Naive thymus-derived CD4-positive, alpha-beta T cell (primary cell): Measurements from ENCODE around the gene GLI3. TPM values are rescaled to one million over a fixed set of nuclear protein-coding genes. Genes with fewer than 3 reads are reported as not detected.

Experiments used
- ATAC-seq: fragments of 150-1000 bp; cut with Tn5 transposase; 2 replicates; pipeline ENCODE4 v1.10.0; 2021; ENCODE audit warnings: mild to moderate bottlenecking, moderate library complexity
- CTCF ChIA-PET: fragments of 350-600 bp; sonication (Branson Sonifier 250); formaldehyde crosslinking; loops from one replicate; lab custom pipeline; 2021; ENCODE audit warnings: antibody characterized with exemption; lab: Charles Lee
- POLR2A ChIA-PET: fragments of 350-600 bp; sonication (Branson Sonifier 250); formaldehyde crosslinking; loops from one replicate; lab custom pipeline; 2021; ENCODE audit warnings: antibody characterized with exemption, inconsistent platforms; lab: Charles Lee
- DNase-seq, 9 donors: peaks; one replicate each; pipeline versions ENCODE4 v3.0.0 to v3.0.0-alpha.2; 2020 to 2022; ENCODE audit warnings: mixed read lengths in 1 of 9
- H3K27ac ChIP-seq: one replicate; pipeline ENCODE4 v1.7.0; 2013; ENCODE audit warnings: mild to moderate bottlenecking, low read depth, low read length, moderate library complexity
- H3K27me3 ChIP-seq, 2 donors: one replicate each; pipeline ENCODE4 v1.7.0; 2013; ENCODE audit warnings: low read length in 2 of 2, mild to moderate bottlenecking in 2 of 2, moderate library complexity in 2 of 2; ENCODE audit not compliant: control insufficient read depth in 2 of 2, insufficient read depth in 2 of 2
- H3K36me3 ChIP-seq, 3 experiments: 1 replicate in 2 of 3; 2 replicates in 1 of 3; pipeline ENCODE4 v1.7.0; 2013; ENCODE audit warnings: low read length in 3 of 3, mild to moderate bottlenecking in 3 of 3, moderate library complexity in 1 of 3; ENCODE audit not compliant: insufficient read depth in 3 of 3, control insufficient read depth in 2 of 3
- H3K4me1 ChIP-seq, 2 donors: one replicate each; pipeline ENCODE4 v1.7.0; 2013; ENCODE audit warnings: low read length in 2 of 2, mild to moderate bottlenecking in 2 of 2, moderate library complexity in 1 of 2; ENCODE audit not compliant: control insufficient read depth in 2 of 2, insufficient read depth in 2 of 2
- H3K4me3 ChIP-seq: 2 replicates; pipeline ENCODE4 v1.7.0; 2013; ENCODE audit warnings: mild to moderate bottlenecking, low read length
- H3K9me3 ChIP-seq, 3 experiments: 1 replicate in 2 of 3; 2 replicates in 1 of 3; pipeline ENCODE4 v1.7.0; 2013; ENCODE audit warnings: low read length in 3 of 3; ENCODE audit not compliant: control insufficient read depth in 2 of 3
- H3K27ac Mint-ChIP-seq, 9 donors: one replicate each; pipeline ENCODE4 v1.8.0; 2020 to 2022; ENCODE audit warnings: mixed read lengths in 9 of 9, mild to moderate bottlenecking in 8 of 9, moderate library complexity in 5 of 9, inconsistent platforms in 2 of 9
- H3K27me3 Mint-ChIP-seq, 5 donors: one replicate each; pipeline ENCODE4 v1.8.0; 2021 to 2022; ENCODE audit warnings: mixed read lengths in 5 of 5, mild to moderate bottlenecking in 1 of 5
- H3K36me3 Mint-ChIP-seq, 5 donors: one replicate each; pipeline ENCODE4 v1.8.0; 2020 to 2022; ENCODE audit warnings: mixed read lengths in 5 of 5, mild to moderate bottlenecking in 3 of 5, inconsistent platforms in 1 of 5
- H3K4me1 Mint-ChIP-seq, 7 donors: one replicate each; pipeline ENCODE4 v1.8.0; 2020 to 2022; ENCODE audit warnings: mixed read lengths in 7 of 7, mild to moderate bottlenecking in 3 of 7, inconsistent platforms in 1 of 7
- H3K4me3 Mint-ChIP-seq, 10 donors: one replicate each; pipeline ENCODE4 v1.8.0; 2020 to 2022; ENCODE audit warnings: mild to moderate bottlenecking in 10 of 10, mixed read lengths in 10 of 10, moderate library complexity in 6 of 10, inconsistent platforms in 2 of 10
- H3K9me3 Mint-ChIP-seq, 11 donors: one replicate each; pipeline ENCODE4 v1.8.0; 2020 to 2022; ENCODE audit warnings: mixed read lengths in 11 of 11, mild to moderate bottlenecking in 4 of 11, inconsistent platforms in 1 of 11, moderate library complexity in 1 of 11
- intact Hi-C, 2 donors: fragments of 100-400 bp; cut with micrococcal nuclease; formaldehyde crosslinking; loops; one replicate each; pipeline ENCODE4 v1.15.1; 2023
- polyA plus RNA-seq, 2 donors: library from polyadenylated mRNA; unstranded; fragments of 300-500 nt; fragmentation: Illumina TruSeq; gene quantifications; one replicate each; pipeline ENCODE4 v1.2.3, GENCODE V29; 2021
- total RNA-seq, 6 experiments: library from RNA in 5 of 6; stranded (reverse) in 5 of 6; gene quantifications; 1 replicate in 5 of 6; 2 replicates in 1 of 6; pipeline ENCODE4 v1.2.3 and lab custom pipeline; 2021 to 2026

Gene GLI3
- total and polyA plus RNA-seq, 7 experiments from 2014 or later, result 0.32 to 0.95 (median 0.54) TPM; not detected in 4

DNA sequence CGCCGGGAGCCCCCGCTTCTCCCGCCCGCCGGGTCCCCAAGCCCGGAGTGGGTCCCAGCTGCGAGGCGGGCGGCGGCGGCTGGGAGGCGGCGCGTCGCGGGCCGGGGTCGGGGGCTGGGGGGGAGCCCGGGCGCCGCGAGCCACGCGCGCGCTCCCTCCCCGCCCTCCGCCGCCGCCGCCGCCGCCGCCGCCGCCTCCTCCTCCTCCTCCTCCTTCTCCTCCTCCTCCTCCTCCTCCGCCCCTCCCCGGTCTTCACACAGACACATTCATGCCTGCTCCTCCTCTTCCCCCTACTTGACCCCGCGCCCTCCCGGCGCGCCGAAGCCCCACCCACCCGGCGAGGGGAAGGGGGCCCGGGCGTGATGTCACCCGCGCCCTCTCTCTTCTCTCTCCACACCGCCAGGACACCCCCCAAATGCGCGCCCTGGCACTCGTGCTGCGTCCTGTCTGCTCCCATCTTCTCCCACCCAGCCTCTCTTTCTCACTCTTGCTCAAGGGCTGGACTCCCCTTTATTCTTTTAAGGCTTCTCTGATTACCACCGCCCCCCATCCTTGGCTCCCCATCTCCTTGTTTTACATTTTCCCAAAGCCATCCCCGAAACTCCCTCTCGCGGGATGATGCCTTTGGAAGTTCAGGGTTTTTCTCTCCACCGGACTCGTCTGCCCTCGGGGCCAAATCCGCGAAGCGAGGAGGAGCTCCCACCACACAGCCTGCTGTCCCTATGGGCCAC, 967 bp upstream of the GLI3 start:
- no peaks in the 10 kb centered on the region for H3K36me3 Mint-ChIP-seq
- DNase-seq, result peak in 2 of 9 donors; percentile 11 to 12

DNA sequence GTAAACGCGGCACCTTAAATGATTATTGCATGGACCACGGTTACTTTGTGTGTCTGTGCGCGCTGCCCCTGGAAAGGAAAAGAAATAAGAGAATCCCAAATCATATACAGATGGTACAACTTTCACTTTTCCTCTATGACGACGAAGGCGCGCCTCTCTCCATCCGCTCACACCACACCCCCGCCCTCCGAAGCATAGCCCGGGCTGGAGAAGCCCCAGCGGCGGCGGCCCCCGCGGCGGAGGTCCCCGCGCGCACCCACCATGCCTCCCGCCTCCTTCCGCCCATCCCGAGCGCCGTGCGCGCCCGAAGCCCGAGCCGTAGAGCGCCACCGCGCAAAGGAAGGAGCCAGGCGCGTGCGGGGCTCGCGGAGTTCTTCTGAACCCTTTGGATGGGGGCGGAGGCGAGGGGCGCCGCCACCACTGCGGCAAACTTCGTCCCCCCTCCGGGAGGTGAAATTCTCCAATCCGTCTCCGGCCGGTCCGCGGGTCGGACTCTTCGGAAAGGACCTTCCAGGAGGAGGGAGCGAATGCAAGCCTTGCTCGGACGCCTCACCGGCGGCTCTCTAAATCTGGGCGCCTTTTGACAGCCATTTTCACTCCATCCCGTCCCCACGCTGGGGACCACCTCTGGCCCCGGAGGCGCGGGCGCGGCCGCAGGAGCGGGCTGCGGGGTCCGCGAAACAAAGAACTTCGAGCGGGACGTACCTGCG, 588 bp downstream of the GLI3 start:
- Histone ChIP-seq H3K27ac (no peak overlapping the region), H3K9me3 (no peaks in the 10 kb centered on the region), H3K4me1 (no peaks in the 10 kb centered on the region), H3K36me3 (no peaks in the 10 kb centered on the region), H3K27me3 (peaks cover 0 to 3% of the 10 kb centered on the region in 2 donors), H3K4me3 (no peak overlapping the region)
- Mint-ChIP-seq H3K9me3 (peaks cover 0 to 4% (median 0%) of the 10 kb centered on the region in 11 donors), H3K27ac (no peak overlapping the region), H3K4me1 (peaks cover 11 to 21% (median 17%) of the 10 kb centered on the region in 7 donors), H3K4me3 (peak overlapping the region; percentile 64 to 93 (median 77)), H3K27me3 (peaks cover 51 to 78% (median 68%) of the 10 kb centered on the region in 5 donors), H3K36me3 (no peaks in the 10 kb centered on the region)
- ATAC-seq, result no peak
- ChIA-PET POLR2A (no interaction called here), CTCF (no interaction called here)
- DNase-seq, result peak in 2 of 9 donors; percentile 13 to 27
- intact Hi-C loops, result no loop called here

More for the DNA sequence above, 967 bp upstream of the GLI3 start:
- intact Hi-C loops, result no loop called here
- Mint-ChIP-seq H3K4me1 (peaks cover 11 to 21% (median 17%) of the 10 kb centered on the region in 7 donors), H3K9me3 (peaks cover 0 to 6% (median 0%) of the 10 kb centered on the region in 11 donors), H3K27me3 (peaks cover 48 to 74% (median 70%) of the 10 kb centered on the region in 5 donors), H3K4me3 (peak overlapping the region; percentile 64 to 93 (median 76)), H3K27ac (peak overlapping the region in 1 of 9 donors; percentile 25)
- CTCF ChIA-PET, result no interaction called here
- H3K9me3 ChIP-seq, result no peaks in the 10 kb centered on the region
- no peaks in the 10 kb centered on the region for H3K36me3 ChIP-seq
- POLR2A ChIA-PET, result no interaction called here
- peak; percentile 31 for ATAC-seq
- no peaks in the 10 kb centered on the region for H3K27me3 ChIP-seq
- no peaks in the 10 kb centered on the region for H3K4me1 ChIP-seq
- no peak overlapping the region for H3K4me3 ChIP-seq
- H3K27ac ChIP-seq, result no peak overlapping the region

DNA sequence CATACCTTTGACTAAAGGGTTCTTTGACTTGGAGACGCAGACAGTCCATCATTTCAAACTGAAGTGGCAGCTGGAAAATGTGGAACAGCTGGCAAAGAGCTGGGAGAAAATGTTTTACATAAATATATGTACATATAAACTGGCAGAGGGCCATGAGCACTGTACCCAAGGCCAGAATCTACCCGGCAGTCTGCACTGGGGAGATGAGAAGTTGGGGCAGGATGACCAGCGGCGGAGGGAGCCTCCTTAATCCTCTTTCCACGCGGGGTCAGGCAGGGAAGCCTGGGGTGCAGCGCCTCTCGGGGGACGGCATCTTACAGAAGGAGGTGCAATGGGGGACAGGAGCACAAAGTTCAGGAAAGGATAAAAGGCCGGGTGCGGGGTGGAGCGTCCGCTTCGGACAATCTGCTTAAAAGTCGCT, 1.3 kb downstream of the GLI3 start:
- H3K27ac ChIP-seq, result no peak overlapping the region
- peaks cover 11 to 21% (median 17%) of the 10 kb centered on the region in 7 donors for H3K4me1 Mint-ChIP-seq
- ATAC-seq (no peak), DNase-seq (no peak)
- H3K4me3 Mint-ChIP-seq, result peak overlapping the region; percentile 64 to 93 (median 77)
- no peaks in the 10 kb centered on the region for H3K36me3 Mint-ChIP-seq
- ChIA-PET CTCF (no interaction called here), POLR2A (no interaction called here)
- peak overlapping the region in 1 of 9 donors; percentile 51 for H3K27ac Mint-ChIP-seq
- no peaks in the 10 kb centered on the region for H3K36me3 ChIP-seq
- peaks cover 0 to 4% (median 0%) of the 10 kb centered on the region in 11 donors for H3K9me3 Mint-ChIP-seq
- peaks cover 0 to 3% of the 10 kb centered on the region in 2 donors for H3K27me3 ChIP-seq
- no peaks in the 10 kb centered on the region for H3K9me3 ChIP-seq
- H3K4me3 ChIP-seq, result no peak overlapping the region
- H3K4me1 ChIP-seq, result no peaks in the 10 kb centered on the region
- intact Hi-C loops, result no loop called here
- H3K27me3 Mint-ChIP-seq, result peaks cover 55 to 80% (median 71%) of the 10 kb centered on the region in 5 donors

DNA sequence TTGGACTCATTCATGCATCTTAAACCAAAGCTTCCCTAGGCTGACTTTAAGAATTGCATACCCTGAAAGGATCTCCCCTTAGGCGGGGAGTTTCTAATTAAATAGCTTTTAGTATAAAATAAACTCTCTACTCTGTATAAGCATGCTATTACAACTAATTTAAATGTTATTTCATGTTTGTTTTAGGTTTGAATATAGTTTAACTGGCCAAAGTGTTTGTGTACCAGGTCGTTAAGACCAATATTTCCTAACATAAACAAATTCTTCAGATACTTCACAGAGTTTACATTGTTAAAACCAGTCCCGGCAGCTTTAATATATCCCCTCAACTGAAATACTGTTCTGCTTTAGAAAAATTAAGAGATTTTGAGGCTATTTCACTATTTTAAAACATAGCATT, 2.3 kb downstream of the GLI3 start:
- H3K27ac Mint-ChIP-seq, result no peak overlapping the region
- H3K36me3 Mint-ChIP-seq, result no peaks in the 10 kb centered on the region
- no peaks in the 10 kb centered on the region for H3K36me3 ChIP-seq
- intact Hi-C loops, result no loop called here
- no peak overlapping the region for H3K4me3 ChIP-seq
- no peaks in the 10 kb centered on the region for H3K4me1 ChIP-seq
- no peak for ATAC-seq
- H3K4me1 Mint-ChIP-seq, result peaks cover 11 to 21% (median 17%) of the 10 kb centered on the region in 7 donors
- POLR2A ChIA-PET, result no interaction called here
- no peak overlapping the region for H3K4me3 Mint-ChIP-seq
- CTCF ChIA-PET, result interaction anchor here (0.7 kb wide), 1 partner anchor 527 kb away, joined by 3 read pairs; no protein-coding TSS in a partner anchor
- DNase-seq, result no peak
- H3K27ac ChIP-seq, result no peak overlapping the region
- no peaks in the 10 kb centered on the region for H3K9me3 ChIP-seq
- peaks cover 57 to 79% (median 70%) of the 10 kb centered on the region in 5 donors for H3K27me3 Mint-ChIP-seq
- H3K27me3 ChIP-seq, result peaks cover 0 to 3% of the 10 kb centered on the region in 2 donors
- peaks cover 0 to 4% (median 0%) of the 10 kb centered on the region in 11 donors for H3K9me3 Mint-ChIP-seq

DNA sequence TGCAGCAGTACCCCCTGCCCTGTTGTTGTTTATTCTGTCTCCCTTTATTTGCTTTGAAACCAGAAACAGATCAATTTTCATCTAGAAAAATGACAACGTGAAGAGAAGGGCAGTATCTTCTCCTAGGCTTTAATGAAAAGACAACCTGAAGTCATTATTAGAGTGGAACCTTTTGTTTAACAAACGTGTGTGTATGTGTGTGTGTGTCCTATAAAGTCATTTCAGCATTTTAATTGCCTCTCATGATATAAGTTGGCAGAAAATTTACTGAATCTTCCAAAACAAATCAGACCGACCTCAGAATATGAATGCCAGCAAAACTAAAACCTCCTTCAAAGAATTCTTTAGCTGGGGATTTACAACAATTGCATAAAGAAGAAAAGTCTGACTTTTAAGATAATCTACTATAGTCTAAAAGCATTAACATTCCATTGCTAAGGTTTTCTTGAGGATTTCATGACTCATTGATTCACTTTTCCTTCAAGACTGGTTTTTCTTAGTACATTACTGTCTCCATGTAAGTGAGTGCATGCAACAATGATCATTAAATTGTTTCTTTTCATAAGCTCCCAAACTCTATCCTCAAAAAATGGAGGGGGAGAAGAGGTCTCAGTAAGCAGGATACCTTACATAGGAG, 3.2 kb downstream of the GLI3 start:
- H3K27ac Mint-ChIP-seq, result no peak overlapping the region
- peaks cover 57 to 79% (median 68%) of the 10 kb centered on the region in 5 donors for H3K27me3 Mint-ChIP-seq
- DNase-seq, result no peak
- H3K4me1 Mint-ChIP-seq, result peaks cover 11 to 20% (median 17%) of the 10 kb centered on the region in 7 donors
- no peak for ATAC-seq
- no peaks in the 10 kb centered on the region for H3K4me1 ChIP-seq
- no peaks in the 10 kb centered on the region for H3K9me3 ChIP-seq
- H3K27me3 ChIP-seq, result peaks cover 0 to 3% of the 10 kb centered on the region in 2 donors
- intact Hi-C loops, result no loop called here
- H3K4me3 Mint-ChIP-seq, result no peak overlapping the region
- ChIA-PET POLR2A (no interaction called here), CTCF (no interaction called here)
- H3K4me3 ChIP-seq, result no peak overlapping the region
- no peak overlapping the region for H3K27ac ChIP-seq
- H3K36me3 ChIP-seq, result no peaks in the 10 kb centered on the region
- peaks cover 0 to 4% (median 0%) of the 10 kb centered on the region in 11 donors for H3K9me3 Mint-ChIP-seq
- no peaks in the 10 kb centered on the region for H3K36me3 Mint-ChIP-seq

GRCh38 chr7:42233171-42233570, 3.8 kb downstream of the GLI3 start:
- intact Hi-C loops, result no loop called here
- Histone ChIP-seq H3K27ac (no peak overlapping the region), H3K4me1 (no peaks in the 10 kb centered on the region), H3K27me3 (peaks cover 0 to 3% of the 10 kb centered on the region in 2 donors), H3K9me3 (no peaks in the 10 kb centered on the region), H3K4me3 (no peak overlapping the region), H3K36me3 (no peaks in the 10 kb centered on the region)
- peaks cover 0 to 1% (median 0%) of the 10 kb centered on the region in 11 donors for H3K9me3 Mint-ChIP-seq
- no peak overlapping the region for H3K27ac Mint-ChIP-seq
- H3K27me3 Mint-ChIP-seq, result peaks cover 52 to 79% (median 62%) of the 10 kb centered on the region in 5 donors
- ATAC-seq, result no peak
- ChIA-PET CTCF (no interaction called here), POLR2A (no interaction called here)
- no peak for DNase-seq
- no peak overlapping the region for H3K4me3 Mint-ChIP-seq
- H3K36me3 Mint-ChIP-seq, result no peaks in the 10 kb centered on the region
- peaks cover 8 to 15% (median 12%) of the 10 kb centered on the region in 7 donors for H3K4me1 Mint-ChIP-seq
